Measurements from ENCODE around the gene CHMP3.

The CHMP3 gene

DNA sequence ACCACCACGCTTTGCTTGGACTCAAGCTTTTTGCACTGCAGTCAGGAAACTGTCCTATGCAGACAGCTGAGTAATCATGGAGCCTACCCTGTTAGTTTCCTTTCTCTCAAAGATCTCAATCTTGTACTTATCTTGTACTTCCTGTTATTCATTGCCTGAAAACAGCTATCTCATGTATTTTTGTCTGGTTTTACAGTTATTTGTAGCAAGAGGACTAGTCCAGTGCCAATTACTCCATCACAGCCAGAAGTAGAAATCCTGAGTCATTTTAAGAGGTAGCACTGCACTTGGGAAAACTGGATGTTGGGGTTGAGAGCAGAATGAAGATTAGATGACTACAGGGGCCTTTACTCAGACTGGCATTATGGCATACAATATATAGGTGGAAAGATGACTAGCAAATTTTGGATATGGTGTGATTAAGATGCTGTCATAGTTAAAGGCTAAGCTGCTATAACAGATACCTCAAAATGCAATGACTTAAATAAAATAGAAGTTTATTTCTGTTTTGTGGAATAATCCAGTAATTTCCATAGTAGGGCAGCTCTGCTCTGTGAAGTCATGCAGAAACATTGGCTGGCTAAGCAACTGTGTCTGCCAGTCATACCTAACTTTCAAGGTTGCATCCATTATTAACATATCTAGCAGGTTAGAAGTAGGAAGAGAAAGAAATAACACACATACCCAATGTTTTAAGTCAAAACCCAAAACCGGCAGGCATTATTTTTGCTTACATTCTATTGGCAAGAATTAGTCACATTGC is 21.1 kb upstream of the CHMP3 start:
- Histone ChIP-seq H3K27me3 (ENCODE audit: control insufficient read depth in 5 of 5, insufficient read depth in 4 of 5, low read length in 5 of 5) (no peaks in the 10 kb centered on the region), H3K36me3 (ENCODE audit: control insufficient read depth in 5 of 5, insufficient read depth in 5 of 5, low read length in 5 of 5) (no peaks in the 10 kb centered on the region), H3K4me3 (ENCODE audit: low read depth in 1 of 5, low read length in 5 of 5) (no peak overlapping the region), H3K9me3 (ENCODE audit: control insufficient read depth in 5 of 5, low read length in 5 of 5) (no peaks in the 10 kb centered on the region), H3K27ac (ENCODE audit: low read depth, low read length) (no peak overlapping the region), H3K4me1 (ENCODE audit: control insufficient read depth in 5 of 5, insufficient read depth in 5 of 5, low read length in 5 of 5) (peaks cover 0 to 9% (median 0%) of the 10 kb centered on the region in 5 donors), H3K9ac (ENCODE audit: low read length in 5 of 5) (no peak overlapping the region)

DNA sequence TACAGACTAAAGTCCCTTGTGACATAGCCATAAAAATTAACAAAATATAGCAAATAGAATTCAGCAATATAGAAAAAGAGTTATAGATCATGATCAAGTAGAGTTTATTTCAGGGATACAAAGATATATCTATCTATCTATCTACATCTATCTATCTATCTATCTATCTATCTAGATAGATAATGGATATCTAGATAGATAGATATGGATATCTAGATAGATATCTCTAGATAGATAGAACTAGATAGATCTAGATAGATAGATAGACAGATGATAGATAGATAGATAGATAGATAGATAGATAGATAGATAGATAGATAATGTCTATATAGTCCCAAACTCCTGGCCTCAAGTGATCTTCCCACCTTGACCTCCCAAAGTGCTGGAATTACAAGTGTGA is 17.3 kb upstream of the CHMP3 start:
- no peak overlapping the region for H3K4me3 ChIP-seq (ENCODE audit: low read depth in 1 of 5, low read length in 5 of 5)
- H3K36me3 ChIP-seq (ENCODE audit: control insufficient read depth in 5 of 5, insufficient read depth in 5 of 5, low read length in 5 of 5): no peaks in the 10 kb centered on the region
- H3K4me1 ChIP-seq (ENCODE audit: control insufficient read depth in 5 of 5, insufficient read depth in 5 of 5, low read length in 5 of 5): peaks cover 0 to 9% (median 0%) of the 10 kb centered on the region in 5 donors
- H3K9me3 ChIP-seq (ENCODE audit: control insufficient read depth in 5 of 5, low read length in 5 of 5): no peaks in the 10 kb centered on the region
- H3K27me3 ChIP-seq (ENCODE audit: control insufficient read depth in 5 of 5, insufficient read depth in 4 of 5, low read length in 5 of 5): no peaks in the 10 kb centered on the region
- H3K27ac ChIP-seq (ENCODE audit: low read depth, low read length): no peak overlapping the region
- H3K9ac ChIP-seq (ENCODE audit: low read length in 5 of 5): no peak overlapping the region

DNA sequence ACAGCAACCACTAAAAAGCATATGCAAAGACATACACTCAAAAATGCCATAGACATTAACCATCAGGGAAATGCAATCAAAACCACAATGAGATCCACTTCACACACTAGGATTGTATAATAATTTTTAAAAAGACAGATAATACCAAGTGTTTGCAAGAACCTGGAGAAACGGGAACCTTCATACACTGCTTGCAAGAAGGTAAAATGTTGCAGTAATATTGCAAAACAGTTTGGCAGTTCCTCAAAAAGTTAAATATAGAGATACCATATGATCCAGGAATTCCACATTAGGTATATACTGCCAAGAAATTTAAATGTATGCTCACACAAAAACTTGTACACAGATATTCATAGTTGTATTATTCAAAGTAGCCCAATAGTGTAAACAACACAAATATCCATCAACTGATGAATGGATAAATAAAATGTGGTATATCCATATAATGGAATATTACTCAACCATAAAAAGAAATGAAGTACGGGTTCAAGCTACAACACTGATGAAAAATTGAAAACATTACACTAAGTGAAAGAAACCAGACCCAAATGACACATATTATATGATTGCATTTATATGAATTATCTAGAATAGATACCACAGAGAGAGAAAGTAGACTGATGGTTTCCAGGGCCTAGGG is 14.7 kb upstream of the CHMP3 start:
- Histone ChIP-seq H3K9me3 (ENCODE audit: control insufficient read depth in 5 of 5, low read length in 5 of 5) (no peaks in the 10 kb centered on the region), H3K4me3 (ENCODE audit: low read depth in 1 of 5, low read length in 5 of 5) (no peak overlapping the region), H3K27ac (ENCODE audit: low read depth, low read length) (no peak overlapping the region), H3K9ac (ENCODE audit: low read length in 5 of 5) (no peak overlapping the region), H3K4me1 (ENCODE audit: control insufficient read depth in 5 of 5, insufficient read depth in 5 of 5, low read length in 5 of 5) (no peaks in the 10 kb centered on the region), H3K36me3 (ENCODE audit: control insufficient read depth in 5 of 5, insufficient read depth in 5 of 5, low read length in 5 of 5) (no peaks in the 10 kb centered on the region), H3K27me3 (ENCODE audit: control insufficient read depth in 5 of 5, insufficient read depth in 4 of 5, low read length in 5 of 5) (no peaks in the 10 kb centered on the region)

DNA sequence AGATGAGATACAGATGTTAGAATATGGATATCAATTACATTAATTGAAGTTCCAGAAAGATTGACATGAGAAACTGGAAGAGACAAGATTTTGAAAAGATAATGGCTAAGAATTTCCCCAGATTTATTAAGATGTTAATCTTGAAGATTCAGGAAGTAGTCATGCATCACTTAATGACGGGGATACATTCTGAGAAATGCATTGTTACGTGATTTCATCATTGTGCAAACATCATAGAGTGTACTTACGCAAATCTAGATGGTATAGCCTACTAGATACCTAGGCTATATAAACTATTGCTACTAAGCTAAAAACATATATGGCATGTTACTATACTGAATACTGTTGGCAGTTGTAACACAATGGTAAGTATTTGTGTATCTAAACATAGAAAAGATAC is 6.8 kb upstream of the CHMP3 start:
- Histone ChIP-seq H3K4me1 (ENCODE audit: control insufficient read depth in 5 of 5, insufficient read depth in 5 of 5, low read length in 5 of 5) (no peaks in the 10 kb centered on the region), H3K27ac (ENCODE audit: low read depth, low read length) (no peak overlapping the region), H3K9ac (ENCODE audit: low read length in 5 of 5) (no peak overlapping the region), H3K9me3 (ENCODE audit: control insufficient read depth in 5 of 5, low read length in 5 of 5) (peaks cover 0 to 5% (median 0%) of the 10 kb centered on the region in 5 donors), H3K27me3 (ENCODE audit: control insufficient read depth in 5 of 5, insufficient read depth in 4 of 5, low read length in 5 of 5) (peaks cover 0 to 2% (median 0%) of the 10 kb centered on the region in 5 donors), H3K36me3 (ENCODE audit: control insufficient read depth in 5 of 5, insufficient read depth in 5 of 5, low read length in 5 of 5) (no peaks in the 10 kb centered on the region), H3K4me3 (ENCODE audit: low read depth in 1 of 5, low read length in 5 of 5) (no peak overlapping the region)

DNA sequence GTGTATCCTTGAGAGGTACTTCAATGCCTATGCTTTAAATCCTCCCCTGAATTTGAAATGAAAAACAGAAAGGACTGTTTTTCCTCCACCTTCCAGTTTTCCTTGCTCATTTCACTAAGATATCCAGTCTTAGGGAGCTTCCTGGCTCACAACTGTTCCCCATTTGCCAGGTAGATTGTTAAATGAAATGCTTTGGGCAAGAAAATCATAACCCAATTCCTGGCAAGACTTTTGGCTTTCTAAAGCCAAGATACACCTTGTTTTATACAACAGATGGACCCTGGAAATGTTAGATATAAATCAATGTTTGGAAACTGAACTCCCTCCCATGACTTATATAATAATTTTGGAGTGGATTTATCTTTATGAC is 3.6 kb upstream of the CHMP3 start:
- Histone ChIP-seq H3K27ac (ENCODE audit: low read depth, low read length) (no peak overlapping the region), H3K4me1 (ENCODE audit: control insufficient read depth in 5 of 5, insufficient read depth in 5 of 5, low read length in 5 of 5) (peaks cover 0 to 15% (median 12%) of the 10 kb centered on the region in 5 donors), H3K27me3 (ENCODE audit: control insufficient read depth in 5 of 5, insufficient read depth in 4 of 5, low read length in 5 of 5) (peaks cover 0 to 2% (median 0%) of the 10 kb centered on the region in 5 donors), H3K9ac (ENCODE audit: low read length in 5 of 5) (no peak overlapping the region), H3K9me3 (ENCODE audit: control insufficient read depth in 5 of 5, low read length in 5 of 5) (peaks cover 0 to 5% (median 0%) of the 10 kb centered on the region in 5 donors), H3K36me3 (ENCODE audit: control insufficient read depth in 5 of 5, insufficient read depth in 5 of 5, low read length in 5 of 5) (no peaks in the 10 kb centered on the region), H3K4me3 (ENCODE audit: low read depth in 1 of 5, low read length in 5 of 5) (no peak overlapping the region)

DNA sequence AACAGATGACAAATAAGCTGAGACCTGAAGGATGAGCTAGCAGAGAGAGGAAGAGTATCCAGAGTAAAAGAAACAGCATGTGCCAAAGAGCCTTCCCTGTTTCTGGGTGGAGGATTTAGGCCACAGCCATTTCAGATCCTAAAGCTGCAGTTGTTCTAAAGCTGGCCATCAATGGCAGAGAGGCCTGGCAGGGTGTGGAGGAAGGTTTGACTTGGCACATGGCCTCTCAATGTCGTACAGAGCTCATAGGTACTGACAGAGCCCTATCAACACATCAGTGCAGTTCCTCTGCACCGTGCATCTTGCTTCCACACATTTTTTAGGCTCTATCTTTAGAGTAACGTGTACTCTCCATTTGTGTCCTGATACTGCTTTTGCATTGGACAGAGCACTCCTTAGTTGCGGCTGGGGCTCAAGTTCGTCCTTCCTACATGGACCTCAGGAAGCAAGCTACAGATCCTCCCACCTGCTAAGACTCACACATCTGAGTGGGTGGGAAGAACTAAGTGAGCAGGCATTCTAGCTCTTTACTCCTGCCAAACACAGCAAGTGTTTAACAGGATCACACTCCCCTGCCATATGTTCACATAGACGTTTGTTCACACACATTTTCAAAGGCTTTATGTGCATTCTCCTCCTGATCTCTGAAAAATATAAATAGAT is 3.0 kb upstream of the CHMP3 start:
- Histone ChIP-seq H3K9me3 (ENCODE audit: control insufficient read depth in 5 of 5, low read length in 5 of 5) (peaks cover 0 to 5% (median 0%) of the 10 kb centered on the region in 5 donors), H3K9ac (ENCODE audit: low read length in 5 of 5) (no peak overlapping the region)

DNA sequence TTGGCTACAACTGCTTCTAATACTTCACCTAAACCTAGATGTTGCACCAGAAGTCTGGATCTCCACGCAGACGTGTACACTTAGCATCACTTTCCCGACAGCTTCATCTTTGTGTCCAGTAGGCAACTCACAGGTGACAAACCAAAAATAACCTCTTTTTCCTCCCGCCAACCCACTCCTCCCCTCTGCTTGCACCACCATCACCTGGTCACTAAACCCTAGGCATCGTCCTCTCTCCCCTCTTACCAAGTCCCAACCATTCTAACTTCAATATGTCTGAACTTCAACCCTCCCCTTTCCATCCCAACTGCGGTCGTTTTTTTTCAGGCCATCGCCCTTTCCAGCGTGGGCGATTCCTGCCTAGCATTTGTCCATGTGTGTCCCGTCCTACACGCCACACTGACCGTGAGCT is 413 bp upstream of the CHMP3 start:
- Histone ChIP-seq H3K27me3 (ENCODE audit: control insufficient read depth in 5 of 5, insufficient read depth in 4 of 5, low read length in 5 of 5) (peaks cover 0 to 2% (median 0%) of the 10 kb centered on the region in 5 donors), H3K9me3 (ENCODE audit: control insufficient read depth in 5 of 5, low read length in 5 of 5) (peaks cover 0 to 5% (median 0%) of the 10 kb centered on the region in 5 donors), H3K4me3 (ENCODE audit: low read depth in 1 of 5, low read length in 5 of 5) (peak overlapping the region; percentile 64 to 95 (median 94)), H3K4me1 (ENCODE audit: control insufficient read depth in 5 of 5, insufficient read depth in 5 of 5, low read length in 5 of 5) (peaks cover 0 to 22% (median 20%) of the 10 kb centered on the region in 5 donors), H3K9ac (ENCODE audit: low read length in 5 of 5) (peak overlapping the region in 4 of 5 donors; percentile 37 to 100 (median 98)), H3K36me3 (ENCODE audit: control insufficient read depth in 5 of 5, insufficient read depth in 5 of 5, low read length in 5 of 5) (peaks cover 0 to 2% (median 0%) of the 10 kb centered on the region in 5 donors), H3K27ac (ENCODE audit: low read depth, low read length) (peak overlapping the region; percentile 99)

More for the DNA sequence above, 3.0 kb upstream of the CHMP3 start:
- H3K4me3 ChIP-seq (ENCODE audit: low read depth in 1 of 5, low read length in 5 of 5): no peak overlapping the region
- H3K36me3 ChIP-seq (ENCODE audit: control insufficient read depth in 5 of 5, insufficient read depth in 5 of 5, low read length in 5 of 5): no peaks in the 10 kb centered on the region
- H3K27me3 ChIP-seq (ENCODE audit: control insufficient read depth in 5 of 5, insufficient read depth in 4 of 5, low read length in 5 of 5): peaks cover 0 to 2% (median 0%) of the 10 kb centered on the region in 5 donors
- no peak overlapping the region for H3K27ac ChIP-seq (ENCODE audit: low read depth, low read length)
- H3K4me1 ChIP-seq (ENCODE audit: control insufficient read depth in 5 of 5, insufficient read depth in 5 of 5, low read length in 5 of 5): peaks cover 0 to 20% (median 17%) of the 10 kb centered on the region in 5 donors

DNA sequence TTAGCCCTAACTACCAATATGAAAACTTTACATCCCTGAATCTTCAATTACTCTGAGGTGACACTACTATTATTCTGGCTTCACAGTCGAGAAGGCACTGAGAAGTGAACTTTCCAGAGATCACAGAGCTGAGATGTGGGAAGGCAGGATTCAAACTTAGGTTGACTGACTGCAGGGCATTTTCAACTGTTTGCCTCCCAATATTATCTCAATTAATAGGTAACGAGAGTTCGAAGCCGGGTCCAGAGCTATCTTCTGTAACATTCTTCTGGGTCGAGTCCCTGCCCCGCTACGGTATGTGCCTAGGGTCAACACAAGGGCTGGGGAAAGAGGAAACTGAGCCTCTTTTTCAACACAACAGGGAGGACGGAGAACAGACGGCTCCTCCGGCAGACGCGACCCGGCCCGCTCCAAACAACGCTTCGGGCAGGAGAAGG is 740 bp downstream of the CHMP3 start:
- peak overlapping the region; percentile 97 to 100 (median 99) for H3K9ac ChIP-seq (ENCODE audit: low read length in 5 of 5)
- peaks cover 0 to 22% (median 20%) of the 10 kb centered on the region in 5 donors for H3K4me1 ChIP-seq (ENCODE audit: control insufficient read depth in 5 of 5, insufficient read depth in 5 of 5, low read length in 5 of 5)
- H3K27ac ChIP-seq (ENCODE audit: low read depth, low read length): peak overlapping the region; percentile 99
- peaks cover 0 to 5% (median 0%) of the 10 kb centered on the region in 5 donors for H3K9me3 ChIP-seq (ENCODE audit: control insufficient read depth in 5 of 5, low read length in 5 of 5)
- peaks cover 0 to 2% (median 0%) of the 10 kb centered on the region in 5 donors for H3K27me3 ChIP-seq (ENCODE audit: control insufficient read depth in 5 of 5, insufficient read depth in 4 of 5, low read length in 5 of 5)
- peak overlapping the region; percentile 78 to 95 (median 94) for H3K4me3 ChIP-seq (ENCODE audit: low read depth in 1 of 5, low read length in 5 of 5)
- H3K36me3 ChIP-seq (ENCODE audit: control insufficient read depth in 5 of 5, insufficient read depth in 5 of 5, low read length in 5 of 5): peaks cover 0 to 2% (median 0%) of the 10 kb centered on the region in 5 donors

DNA sequence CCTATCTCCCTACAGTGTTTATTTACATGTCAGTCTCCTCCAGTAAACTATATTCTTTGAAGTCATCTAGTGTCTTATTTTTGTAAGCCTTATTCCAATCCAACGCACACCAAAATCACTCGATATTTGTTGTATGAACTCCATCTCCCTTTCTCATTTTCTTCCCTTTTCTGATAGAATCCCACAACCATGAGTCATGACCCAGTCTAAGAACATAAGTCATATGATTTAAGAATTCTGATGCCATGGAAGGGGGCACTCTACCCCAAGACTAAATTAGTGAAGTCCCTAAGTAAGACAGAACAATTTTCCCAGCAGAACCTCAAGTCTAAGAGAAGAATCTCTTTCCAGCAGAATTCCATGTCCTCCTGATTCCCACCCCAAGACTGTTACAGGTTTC is 5.4 kb downstream of the CHMP3 start:
- H3K9ac ChIP-seq (ENCODE audit: low read length in 5 of 5): no peak overlapping the region
- H3K27me3 ChIP-seq (ENCODE audit: control insufficient read depth in 5 of 5, insufficient read depth in 4 of 5, low read length in 5 of 5): no peaks in the 10 kb centered on the region
- no peak overlapping the region for H3K4me3 ChIP-seq (ENCODE audit: low read depth in 1 of 5, low read length in 5 of 5)
- no peak overlapping the region for H3K27ac ChIP-seq (ENCODE audit: low read depth, low read length)
- H3K9me3 ChIP-seq (ENCODE audit: control insufficient read depth in 5 of 5, low read length in 5 of 5): no peaks in the 10 kb centered on the region
- H3K4me1 ChIP-seq (ENCODE audit: control insufficient read depth in 5 of 5, insufficient read depth in 5 of 5, low read length in 5 of 5): peaks cover 0 to 17% (median 13%) of the 10 kb centered on the region in 5 donors
- peaks cover 0 to 5% (median 0%) of the 10 kb centered on the region in 5 donors for H3K36me3 ChIP-seq (ENCODE audit: control insufficient read depth in 5 of 5, insufficient read depth in 5 of 5, low read length in 5 of 5)
